Heart left ventricle (tissue), 16 donors: ENCODE measurements around the gene CDC42. TPM values are rescaled to one million over a fixed set of nuclear protein-coding genes. Genes with fewer than 3 reads are reported as not detected.

Experiments
- ATAC-seq, 4 donors: fragments of 200-7000 bp; cut with Tn5 transposase; one replicate each; pipeline ENCODE4 v1.9.1; 2020 to 2022; ENCODE audit warnings: moderate library complexity in 4 of 4, mild to moderate bottlenecking in 3 of 4, moderate number of reproducible peaks in 1 of 4
- DNase-seq, 5 donors: peaks; one replicate each; pipeline ENCODE4 v3.0.0-alpha.2; 2020
- H3K27ac ChIP-seq, 12 donors: fragments of 200-600 bp; sonication (generic) in 4 of 12; one replicate each; pipeline versions ENCODE4 v1.5.0 to v1.8.0; 2016 to 2022; ENCODE audit warnings: mild to moderate bottlenecking in 2 of 12
- H3K27me3 ChIP-seq, 9 donors: fragments of 200-600 bp; sonication (generic) in 2 of 9; one replicate each; pipeline versions ENCODE4 v1.5.1 to v1.8.0; 2016 to 2022; ENCODE audit warnings: mild to moderate bottlenecking in 3 of 9
- H3K36me3 ChIP-seq, 9 donors: fragments of 200-600 bp; sonication (generic) in 2 of 9; one replicate each; pipeline versions ENCODE4 v1.5.0 to v1.8.0; 2018 to 2022; ENCODE audit warnings: mild to moderate bottlenecking in 2 of 9
- H3K4me1 ChIP-seq, 12 donors: fragments of 200-600 bp; sonication (generic) in 4 of 12; one replicate each; pipeline versions ENCODE4 v1.5.0 to v1.8.0; 2016 to 2022; ENCODE audit warnings: mild to moderate bottlenecking in 3 of 12
- H3K4me3 ChIP-seq, 12 donors: fragments of 200-600 bp; sonication (generic) in 4 of 12; one replicate each; pipeline versions ENCODE4 v1.5.0 to v1.8.0; 2017 to 2022; ENCODE audit warnings: mild to moderate bottlenecking in 9 of 12, moderate library complexity in 4 of 12
- H3K9me3 ChIP-seq, 12 donors: fragments of 200-600 bp; sonication (generic) in 4 of 12; one replicate each; pipeline versions ENCODE4 v1.5.0 to v1.8.0; 2016 to 2022; ENCODE audit warnings: mild to moderate bottlenecking in 1 of 12
- POLR2A ChIP-seq, 2 donors: fragments of 450-650 bp; IDR thresholded peaks; one replicate each; pipeline ENCODE4 v1.6.1; 2017; ENCODE audit warnings: antibody characterized with exemption in 2 of 2, mild to moderate bottlenecking in 2 of 2, moderate library complexity in 2 of 2
- WGBS, 4 donors: extraction: QIAGEN DNeasy Blood & Tissue Kit in 2 of 4; methylation state at CpG; one replicate each; pipeline versions ENCODE4 v1.1.5 to v1.1.7; 2013 to 2018; 5-methylcytosine and 5-hydroxymethylcytosine counted together
- intact Hi-C, 10 donors: fragments of 100-400 bp; cut with DNase I; formaldehyde crosslinking; loops; one replicate each; pipeline versions ENCODE4 v1.11.1 to v1.14.2; 2022
- polyA plus RNA-seq, 2 donors: library from polyadenylated mRNA; stranded (reverse); fragments of 200-250 nt; gene quantifications; one replicate each; pipeline ENCODE4 v1.2.3, GENCODE V29; 2013
- total RNA-seq, 9 donors: library from RNA; depleted of rRNA in 2 of 9; stranded (reverse); fragments of >200 nt in 2 of 9; fragmentation: NEBNext Ultra II Directional in 3 of 9; extraction: Animal tissue kit (Norgen Biotek cat#: 25700) in 3 of 9; gene quantifications; one replicate each; pipeline versions ENCODE4 v1.1.0 to v1.2.4, GENCODE V29; 2016 to 2023
- TF ChIP-seq, protein P1 (sequence below), 12 donors: fragments of 200-600 bp; sonication (generic) in 4 of 12; IDR thresholded peaks; one replicate each; pipeline versions ENCODE4 v1.5.0 to v1.8.0; 2018 to 2022; ENCODE audit warnings: antibody characterized with exemption in 12 of 12, mild to moderate bottlenecking in 5 of 12
- donor health status: ischemic (EF 13 %, LVEDD 7.1; RV severe dilation, severe dysfunction).
- donor health status: healthy with polysubstance abuse.
- donor health status: DM: no; HTN: yes; CAD: no.
- donor health status: DM: no; HTN: no; CAD: no.
- donor health status: ischemic (EF 25% LVEDD 6.9; RV normal size, moderate dysfunction).
- donor health status: ischemic (EF 25% LVEDD 5.7; RV mildly dilated, moderate dysfunction).
- donor health status: healthy.
- donor health status: DM: yes; HTN: yes; CAD: no.
- donor health status: ischemic (EF 35%, LVEDD 5.7; RV mildly dilated, moderate dysfunction).
- donor health status: nonischemic (EF 11% LVEDD 7.7; RV severe dilation, severe dysfunction).
- donor health status: DM: yes; HTN: yes; CAD: no.
- donor health status: PGD.
- donor health status: ischemic (EF 29% LVEDD 5.4; RV normal size, mild dysfunction).
- donor health status: nonischemic (EF 23%, LVEDD 6.1; RV moderate dilation, normal function).

The CDC42 gene
- total and polyA plus RNA-seq, 11 donors, result 74.3 to 260 (median 184) TPM

DNA sequence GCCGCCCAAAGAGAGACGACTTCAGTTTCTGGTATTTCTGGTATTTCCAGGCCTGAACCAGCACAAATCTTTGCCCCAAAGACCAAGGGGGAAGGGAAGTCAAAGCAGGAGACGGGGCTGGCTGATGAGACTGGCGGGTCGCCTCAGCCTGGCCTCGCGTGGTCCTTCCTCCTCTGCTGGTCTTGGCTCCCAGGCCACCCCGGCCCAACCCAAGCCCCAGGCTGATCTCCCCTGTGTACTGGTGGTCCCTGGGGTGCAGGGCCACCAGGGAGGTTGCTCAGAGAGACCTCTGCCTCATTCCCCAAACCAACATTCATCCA, 70.5 kb downstream of the CDC42 start:
- Histone ChIP-seq H3K4me3 (no peak overlapping the region), H3K27ac (no peak overlapping the region), H3K9me3 (no peaks in the 10 kb centered on the region), H3K36me3 (peaks cover 0 to 21% (median 14%) of the 10 kb centered on the region in 9 donors), H3K27me3 (no peaks in the 10 kb centered on the region), H3K4me1 (peaks cover 0 to 11% (median 0%) of the 10 kb centered on the region in 12 donors)
- no peak for ATAC-seq
- intact Hi-C loops, result no loop called here
- TF ChIP-seq, protein P1, sequence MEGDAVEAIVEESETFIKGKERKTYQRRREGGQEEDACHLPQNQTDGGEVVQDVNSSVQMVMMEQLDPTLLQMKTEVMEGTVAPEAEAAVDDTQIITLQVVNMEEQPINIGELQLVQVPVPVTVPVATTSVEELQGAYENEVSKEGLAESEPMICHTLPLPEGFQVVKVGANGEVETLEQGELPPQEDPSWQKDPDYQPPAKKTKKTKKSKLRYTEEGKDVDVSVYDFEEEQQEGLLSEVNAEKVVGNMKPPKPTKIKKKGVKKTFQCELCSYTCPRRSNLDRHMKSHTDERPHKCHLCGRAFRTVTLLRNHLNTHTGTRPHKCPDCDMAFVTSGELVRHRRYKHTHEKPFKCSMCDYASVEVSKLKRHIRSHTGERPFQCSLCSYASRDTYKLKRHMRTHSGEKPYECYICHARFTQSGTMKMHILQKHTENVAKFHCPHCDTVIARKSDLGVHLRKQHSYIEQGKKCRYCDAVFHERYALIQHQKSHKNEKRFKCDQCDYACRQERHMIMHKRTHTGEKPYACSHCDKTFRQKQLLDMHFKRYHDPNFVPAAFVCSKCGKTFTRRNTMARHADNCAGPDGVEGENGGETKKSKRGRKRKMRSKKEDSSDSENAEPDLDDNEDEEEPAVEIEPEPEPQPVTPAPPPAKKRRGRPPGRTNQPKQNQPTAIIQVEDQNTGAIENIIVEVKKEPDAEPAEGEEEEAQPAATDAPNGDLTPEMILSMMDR (IDR thresholded peaks at IDR 0.05), result no peak
- TF ChIP-seq POLR2A (IDR thresholded peaks at IDR 0.05), result no peak
- peak in 1 of 5 donors; percentile 16 for DNase-seq
- whole genome bisulfite sequencing, 4 donors, result 83 to 95% (median 86%) methylated on average over 4 to 8 of the region's 8 CpGs

DNA sequence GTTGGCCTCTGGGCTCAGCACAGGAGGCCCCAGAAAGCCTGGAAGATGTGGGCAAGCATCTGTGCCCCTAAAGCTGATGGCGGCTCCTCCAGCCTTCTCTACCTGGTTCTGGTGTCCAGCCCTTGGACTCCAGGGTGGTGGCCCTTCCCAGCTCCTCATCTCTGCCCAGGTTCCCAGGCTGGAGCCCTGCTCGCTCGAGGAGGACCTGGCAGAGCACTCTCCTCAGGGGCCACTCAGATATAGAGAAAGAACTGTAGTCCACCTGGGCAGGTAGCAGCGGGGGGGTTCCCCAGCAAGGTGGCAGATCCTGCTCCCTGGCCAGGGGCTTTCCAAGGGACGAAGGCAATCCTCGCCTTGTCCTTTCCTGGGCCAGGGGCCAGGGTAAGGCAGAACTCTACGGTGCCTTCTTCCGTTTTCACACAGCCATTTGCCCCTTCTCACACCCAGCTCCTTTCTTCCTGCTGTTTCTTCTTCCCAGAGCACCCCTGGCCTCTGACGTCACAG, 71.4 kb downstream of the CDC42 start:
- Histone ChIP-seq H3K9me3 (no peaks in the 10 kb centered on the region), H3K27me3 (no peaks in the 10 kb centered on the region), H3K36me3 (peaks cover 0 to 14% (median 9%) of the 10 kb centered on the region in 9 donors), H3K27ac (no peak overlapping the region), H3K4me3 (no peak overlapping the region), H3K4me1 (peaks cover 0 to 11% (median 0%) of the 10 kb centered on the region in 12 donors)
- 86 to 90% (median 88%) methylated on average over 6 to 9 of the region's 9 CpGs for WGBS, 4 donors
- DNase-seq (peak in 1 of 5 donors; percentile 18), ATAC-seq (no peak)
- intact Hi-C loops, result no loop called here
- TF ChIP-seq, protein P1 (IDR thresholded peaks at IDR 0.05), result no peak
- no peak for TF ChIP-seq POLR2A (IDR thresholded peaks at IDR 0.05)

DNA sequence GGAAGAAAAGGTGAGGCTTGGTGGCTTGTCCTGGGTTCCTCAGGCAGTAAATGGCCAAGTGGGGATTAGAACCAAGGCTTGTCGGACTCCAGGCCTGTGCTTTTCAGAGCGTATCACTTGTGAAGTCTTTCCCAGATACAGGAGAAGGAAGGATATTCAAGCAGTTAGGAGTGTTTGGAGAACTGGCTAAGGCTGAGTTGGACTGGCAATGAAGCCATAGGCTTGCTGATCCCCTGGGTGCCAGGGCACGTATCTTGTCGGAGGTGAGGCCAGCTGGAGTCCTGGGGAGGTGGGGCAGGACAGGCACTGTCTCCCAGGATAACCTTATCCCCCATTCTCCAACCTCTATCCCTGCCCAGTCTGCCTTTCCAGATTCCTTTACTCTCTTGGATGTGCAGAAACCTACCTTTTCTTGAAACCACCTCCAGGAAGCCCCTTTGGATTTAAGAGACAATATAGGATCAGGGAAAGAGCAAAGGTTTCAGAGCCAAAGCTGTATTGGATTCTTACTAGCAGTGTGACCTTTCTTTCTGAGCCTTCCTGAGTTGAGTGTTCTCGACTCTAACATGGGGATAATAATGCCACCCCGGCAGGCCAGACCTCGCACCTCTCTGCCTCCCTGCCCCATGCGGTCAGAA, 72.2 kb downstream of the CDC42 start:
- DNase-seq (peak in 2 of 5 donors; percentile 7 to 13), ATAC-seq (no peak)
- Histone ChIP-seq H3K4me3 (no peak overlapping the region), H3K4me1 (peaks cover 0 to 11% (median 0%) of the 10 kb centered on the region in 12 donors), H3K27me3 (no peaks in the 10 kb centered on the region), H3K9me3 (no peaks in the 10 kb centered on the region), H3K36me3 (peaks cover 0 to 9% (median 5%) of the 10 kb centered on the region in 9 donors), H3K27ac (no peak overlapping the region)
- WGBS, 4 donors, result 87 to 93% (median 93%) methylated on average over 8 of the region's 8 CpGs
- no peak for TF ChIP-seq POLR2A (IDR thresholded peaks at IDR 0.05)
- TF ChIP-seq, protein P1 (IDR thresholded peaks at IDR 0.05), result no peak
- intact Hi-C loops, result no loop called here

DNA sequence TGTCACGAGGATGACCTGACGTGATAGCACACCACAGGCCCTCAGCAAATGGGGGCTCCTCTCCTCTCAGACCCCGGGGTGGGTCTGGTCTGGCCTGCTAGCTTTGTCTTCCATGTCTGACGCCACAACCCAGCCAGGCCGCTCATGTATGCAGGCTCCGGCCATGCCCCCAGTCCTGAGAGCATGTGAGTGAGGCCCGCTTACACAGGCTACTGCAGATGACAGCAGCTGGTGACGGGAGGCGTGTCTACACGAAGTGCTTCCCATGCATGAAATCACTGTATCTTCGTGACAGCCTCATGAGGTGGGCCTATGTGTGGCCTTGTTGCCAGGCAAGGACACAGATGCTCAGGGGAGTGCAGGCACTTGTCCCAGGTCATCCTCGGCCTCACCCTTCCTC, 74.0 kb downstream of the CDC42 start:
- ATAC-seq (no peak), DNase-seq (peak in 1 of 5 donors; percentile 48)
- H3K27me3 ChIP-seq, result peaks cover 0 to 2% (median 0%) of the 10 kb centered on the region in 9 donors
- peaks cover 0 to 10% (median 0%) of the 10 kb centered on the region in 12 donors for H3K4me1 ChIP-seq
- H3K27ac ChIP-seq, result no peak overlapping the region
- intact Hi-C loops, result no loop called here
- TF ChIP-seq POLR2A (IDR thresholded peaks at IDR 0.05), result no peak
- TF ChIP-seq, protein P1 (IDR thresholded peaks at IDR 0.05), result no peak
- no peak overlapping the region for H3K4me3 ChIP-seq
- WGBS, 4 donors, result 77 to 88% (median 83%) methylated on average over 4 to 12 of the region's 12 CpGs
- H3K9me3 ChIP-seq, result no peaks in the 10 kb centered on the region
- H3K36me3 ChIP-seq, result no peaks in the 10 kb centered on the region
